NCI-H187 (cell line): ENCODE measurements around the gene FOXP1.

Source experiments
- DNase-seq, 2 experiments: peaks; one replicate each; lab custom pipeline; 2025; lab: John Stamatoyannopoulos, UW

FOXP1 gene

DNA sequence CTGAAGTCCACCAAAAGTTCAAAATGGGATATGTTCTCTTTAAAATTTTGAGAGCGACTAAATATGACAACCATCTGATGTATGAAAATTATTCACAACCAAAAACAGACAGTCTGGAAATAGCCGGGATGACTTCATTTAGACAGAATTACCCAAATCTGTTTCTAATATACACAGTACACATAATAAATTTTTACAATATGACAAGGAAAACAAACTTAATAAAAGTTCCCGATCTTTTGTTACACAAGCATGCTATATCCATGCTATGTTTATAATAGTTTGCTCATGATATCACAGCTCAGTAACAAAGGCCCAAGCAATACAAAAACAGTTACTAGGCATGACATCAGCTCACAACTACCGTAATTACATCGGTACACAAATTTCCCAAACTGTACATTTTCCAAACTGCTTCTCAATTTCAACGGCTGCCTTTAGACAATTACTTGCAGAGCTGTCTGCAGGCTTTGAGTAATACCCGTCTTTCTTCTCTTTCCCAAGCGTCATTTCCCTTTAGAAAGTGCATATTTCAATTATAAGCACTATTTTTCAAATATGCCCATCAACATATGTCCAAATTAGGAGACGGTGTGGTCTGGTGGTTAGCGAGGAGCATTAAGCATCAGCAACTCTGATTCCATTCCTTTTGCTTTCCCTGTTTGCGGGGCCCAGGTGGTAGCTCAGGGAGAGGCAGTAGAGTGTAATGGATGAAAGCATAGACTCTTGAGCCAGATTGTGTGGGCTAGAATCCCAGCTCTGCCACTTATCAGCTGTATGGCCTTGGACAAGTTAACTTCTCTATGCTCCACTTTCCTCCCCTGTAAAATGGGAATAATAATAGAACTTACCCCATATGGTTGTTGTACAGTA, 481.2 kb downstream of the FOXP1 start:
- no peak for DNase-seq

DNA sequence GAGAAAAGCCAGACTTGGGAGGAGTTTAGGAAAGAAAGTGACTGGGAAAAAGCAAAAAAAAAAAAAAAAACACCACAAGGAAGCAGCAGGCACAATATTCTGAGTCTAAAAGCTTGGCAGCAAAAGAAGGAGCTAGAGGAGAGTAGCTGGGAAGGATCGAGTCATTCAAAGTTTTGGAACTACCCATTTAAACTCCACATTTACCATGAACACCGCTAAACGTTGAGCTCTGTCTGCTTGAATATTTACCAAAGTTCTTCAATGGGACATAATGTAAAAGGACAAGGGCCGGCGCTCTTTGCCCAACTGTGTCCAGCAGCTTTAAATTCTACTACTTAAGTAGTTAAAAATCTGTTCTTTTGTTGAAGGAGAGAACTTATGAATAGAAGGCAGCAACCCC, 481.9 kb downstream of the FOXP1 start:
- no peak for DNase-seq

DNA sequence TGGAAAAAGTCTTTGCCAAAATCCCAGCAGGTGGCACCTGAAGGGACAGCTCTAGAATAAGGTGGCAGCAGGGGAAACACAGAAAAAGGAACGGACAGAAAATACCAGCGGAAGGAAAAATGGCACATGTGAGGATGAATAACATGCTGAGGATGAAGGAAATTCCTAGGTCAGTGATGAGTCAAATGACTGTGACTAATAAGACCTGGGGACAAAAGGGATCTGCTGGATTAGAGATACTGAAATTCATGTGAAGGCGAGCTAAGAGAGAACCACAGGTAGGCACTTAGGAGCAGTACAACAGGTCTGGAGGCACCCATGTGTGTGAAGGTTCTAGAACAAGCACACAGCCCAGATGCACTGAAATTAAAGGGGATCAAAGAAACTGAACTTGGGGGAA, 482.5 kb downstream of the FOXP1 start:
- DNase-seq = no peak

DNA sequence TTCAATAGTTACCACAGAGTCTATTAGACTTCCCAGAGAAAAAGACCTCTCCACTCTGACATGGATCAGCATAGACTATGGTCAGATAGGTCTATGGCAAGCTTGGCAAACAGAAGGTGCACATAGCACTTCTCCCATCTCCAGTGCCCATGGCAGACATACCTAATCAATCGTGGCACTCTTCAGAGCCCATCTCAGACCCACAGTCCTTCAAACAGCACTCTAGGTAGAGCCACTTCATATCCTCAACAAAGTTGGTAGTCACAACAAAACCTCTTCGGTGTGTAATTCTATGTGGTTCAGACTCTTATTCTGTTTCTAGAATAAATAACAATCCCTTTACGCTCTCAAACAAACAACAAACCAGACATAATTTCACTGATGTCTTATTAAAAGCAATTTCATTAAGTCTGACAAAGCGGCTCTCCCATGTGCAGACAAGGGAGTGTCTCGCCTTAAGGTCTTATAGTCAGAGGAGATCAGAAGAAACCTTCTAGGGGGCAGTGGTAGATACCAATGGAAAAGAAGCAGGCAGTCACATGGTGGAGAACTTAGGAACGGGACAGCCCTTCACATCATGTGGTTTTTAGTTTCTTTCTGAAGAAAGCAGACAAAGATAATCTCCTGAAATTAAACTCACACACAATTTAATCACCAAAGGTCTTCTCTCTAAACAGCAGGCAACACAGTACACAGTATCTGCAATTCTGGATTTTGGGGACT, 483.4 kb downstream of the FOXP1 start:
- no peak for DNase-seq

DNA sequence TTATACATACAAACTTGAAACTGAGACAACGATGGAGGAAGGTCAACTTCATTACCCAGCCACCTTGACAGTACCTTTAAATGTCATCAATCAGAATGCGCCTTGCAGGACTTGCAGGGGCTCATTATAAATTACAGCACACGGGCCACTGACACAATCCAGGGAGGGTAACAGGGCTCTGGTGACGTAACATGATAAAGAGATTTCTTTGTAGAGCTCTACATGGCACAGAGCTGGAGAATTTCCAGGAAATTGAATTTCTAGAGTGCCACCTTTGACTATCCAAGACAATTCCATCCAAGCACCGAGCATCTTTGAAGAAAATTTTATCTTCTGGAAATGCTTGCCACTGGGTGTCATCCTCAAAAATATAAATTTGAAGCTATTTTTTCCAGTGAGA, 486.0 kb downstream of the FOXP1 start:
- no peak for DNase-seq

DNA sequence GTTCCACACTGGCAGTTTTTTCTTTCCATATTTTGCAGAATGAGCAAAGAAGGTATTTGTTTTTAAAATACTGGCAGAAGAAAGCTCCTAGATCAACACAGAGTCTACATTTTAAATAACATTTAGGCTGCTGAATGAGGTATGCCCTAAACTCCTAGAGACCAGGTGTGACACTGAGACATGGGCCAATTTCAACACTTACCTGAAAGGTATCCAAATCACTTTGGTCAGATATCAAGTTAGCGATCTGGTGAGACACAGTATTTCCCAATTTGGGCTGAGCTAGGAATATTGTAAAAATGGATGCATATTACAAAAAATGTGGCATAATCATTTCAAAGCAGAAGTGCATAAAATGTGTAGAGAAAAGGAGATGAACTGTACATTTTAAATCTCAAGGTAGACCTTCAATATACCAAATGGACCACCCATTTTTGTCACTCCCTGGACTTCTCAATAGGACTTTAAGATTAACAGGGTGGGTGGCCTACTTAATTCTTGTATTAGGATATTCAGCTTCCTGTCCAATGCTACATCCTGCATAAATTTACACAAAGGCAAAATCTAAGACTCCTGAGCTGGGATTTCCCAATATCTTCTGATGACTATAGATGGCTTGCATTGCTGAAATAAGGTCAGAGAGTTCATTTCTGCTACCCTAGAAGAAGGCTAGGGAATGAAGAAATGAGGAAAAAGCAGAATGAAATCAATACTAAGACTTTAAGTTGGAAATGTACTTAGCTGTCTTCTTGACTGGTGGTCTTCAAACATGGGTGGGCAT, 487.8 kb downstream of the FOXP1 start:
- no peak for DNase-seq

DNA sequence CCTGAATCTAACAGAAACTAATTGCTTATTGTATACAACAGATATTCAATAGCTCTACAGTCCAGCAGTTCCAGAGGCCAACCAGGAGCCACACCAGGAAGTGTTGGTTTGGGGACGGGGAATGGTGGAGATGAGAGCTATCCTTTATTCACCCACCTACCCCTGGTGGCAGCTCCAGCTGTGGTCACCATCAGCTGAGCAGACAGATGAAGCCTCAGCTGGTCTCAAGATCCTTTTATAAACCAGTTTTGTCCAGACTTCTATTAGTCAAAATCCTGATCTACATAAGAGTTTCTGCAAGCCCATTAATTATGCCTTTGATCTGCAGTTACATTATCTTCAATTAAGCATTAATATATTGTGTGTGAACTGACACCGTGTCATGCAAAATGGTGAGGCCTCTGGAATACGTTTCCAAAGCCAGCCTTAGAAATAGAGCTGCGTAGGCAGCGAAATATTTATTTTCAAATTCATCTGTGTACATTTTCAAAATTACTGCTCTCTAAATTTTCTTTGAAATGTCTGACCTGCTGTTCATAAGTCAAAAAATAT, 488.8 kb downstream of the FOXP1 start:
- DNase-seq = no peak

DNA sequence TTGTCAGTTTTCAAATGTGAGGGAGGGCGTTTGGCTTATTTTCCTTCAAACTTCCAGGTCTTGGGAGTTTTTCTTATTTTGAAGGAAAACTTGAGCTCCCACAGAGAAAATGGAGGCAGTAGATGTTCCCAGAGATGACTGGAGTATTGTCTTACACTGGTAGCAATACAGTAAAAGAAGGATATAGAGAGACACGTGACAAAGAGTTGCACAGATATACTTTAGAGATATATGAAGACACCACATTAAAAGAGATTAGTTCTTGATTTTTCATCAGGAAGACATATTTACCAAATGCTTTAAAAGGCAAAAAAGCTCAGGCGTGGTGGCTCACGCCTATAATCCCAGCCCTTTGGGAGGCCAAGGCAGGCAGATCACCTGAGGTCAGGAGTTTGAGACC, 490.9 kb downstream of the FOXP1 start:
- no peak for DNase-seq

DNA sequence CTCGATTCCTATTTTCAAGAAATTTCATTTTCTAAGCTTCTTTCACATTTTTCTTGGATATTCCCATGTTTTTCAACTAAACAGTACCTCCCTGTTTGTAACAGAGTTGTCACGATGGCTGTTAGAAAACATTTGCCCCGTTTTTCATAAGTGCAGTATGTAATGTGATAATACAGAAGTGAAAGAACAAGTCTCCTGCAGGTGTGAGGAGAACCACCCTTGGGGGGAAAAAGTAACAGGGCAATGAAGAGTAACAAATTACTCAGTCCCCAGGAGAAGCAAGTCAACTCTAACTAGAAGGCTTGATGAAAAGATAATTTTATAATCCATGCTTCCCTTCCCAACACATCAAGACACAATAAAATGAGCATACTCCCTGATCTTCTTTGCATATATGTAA, 493.3 kb downstream of the FOXP1 start:
- DNase-seq = no peak

DNA sequence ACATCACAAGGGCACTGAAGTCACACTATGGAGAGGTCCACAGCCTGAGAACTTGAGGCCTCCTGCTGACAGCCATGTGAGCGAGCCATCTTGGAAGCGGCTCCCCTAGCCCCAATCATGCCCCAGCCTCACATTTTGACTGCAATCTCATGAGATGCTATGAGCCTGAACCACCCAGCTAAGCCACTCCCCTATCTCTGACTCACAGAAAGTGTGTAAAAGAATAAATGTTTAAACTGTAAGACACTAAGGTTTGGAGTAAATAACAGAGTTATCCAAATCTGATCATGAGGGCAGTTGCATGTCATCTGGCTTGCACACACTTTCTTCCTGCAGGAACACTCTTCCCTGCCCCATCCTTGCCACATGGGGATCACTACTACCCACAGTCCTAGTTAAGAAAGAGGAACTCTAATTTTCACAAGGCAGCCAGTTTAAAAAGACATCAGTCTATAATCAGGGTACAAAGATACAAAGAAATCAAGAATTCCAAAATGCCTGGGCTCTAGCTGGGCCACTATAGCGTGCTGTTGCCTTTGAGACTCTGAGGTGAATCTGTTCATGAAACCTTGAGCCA, 494.2 kb downstream of the FOXP1 start:
- DNase-seq = no peak

DNA sequence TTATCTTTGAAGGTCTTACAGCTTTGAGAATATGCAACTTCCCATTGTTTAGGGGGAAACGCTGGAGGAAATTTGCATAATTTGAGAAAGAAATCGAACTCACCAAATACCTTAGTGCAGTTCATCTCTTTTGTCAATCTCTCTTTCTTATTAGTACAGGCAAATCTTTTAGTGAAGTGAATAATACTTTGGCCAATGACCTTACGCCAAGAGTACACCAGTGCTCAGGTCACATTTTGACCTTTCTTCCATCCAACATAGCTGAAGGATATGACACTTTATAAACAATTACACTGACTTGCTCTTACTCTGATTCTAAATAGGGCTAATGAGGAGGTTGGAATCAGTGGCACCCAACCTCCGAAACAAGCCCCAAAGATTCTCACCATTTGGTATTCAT, 494.8 kb downstream of the FOXP1 start:
- no peak for DNase-seq

DNA sequence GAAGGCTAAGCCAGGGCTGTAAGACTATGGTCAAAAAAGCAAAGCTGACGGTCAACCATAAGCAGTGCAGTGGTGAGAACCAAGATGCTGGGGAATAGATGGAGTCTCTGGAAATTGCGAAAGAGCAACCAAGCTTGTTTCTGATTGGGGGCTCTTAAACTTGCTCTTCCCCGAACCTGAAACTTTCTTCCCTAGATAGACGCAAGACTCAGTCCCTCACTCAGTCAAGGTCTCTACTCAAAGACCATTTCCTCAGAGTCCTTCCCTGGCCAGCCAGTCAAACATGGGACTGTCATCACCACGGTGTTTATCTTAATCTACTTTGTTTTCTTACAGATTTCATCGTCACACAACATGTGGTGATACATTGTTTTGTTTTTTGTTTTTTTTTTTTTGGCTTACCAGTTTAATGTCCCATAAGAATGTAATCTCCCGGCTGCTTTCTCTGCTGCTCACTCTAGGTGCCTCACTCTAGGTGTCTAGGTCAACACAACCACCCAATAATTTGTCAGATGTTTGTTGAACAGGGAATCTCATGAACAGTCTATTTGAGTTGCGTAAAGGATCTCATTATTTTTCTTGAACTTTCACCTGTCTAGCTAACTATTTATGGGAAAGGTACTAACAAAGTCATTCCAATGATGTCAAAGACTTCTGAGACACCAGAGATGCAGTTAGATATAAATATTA, 495.4 kb downstream of the FOXP1 start:
- no peak for DNase-seq

DNA sequence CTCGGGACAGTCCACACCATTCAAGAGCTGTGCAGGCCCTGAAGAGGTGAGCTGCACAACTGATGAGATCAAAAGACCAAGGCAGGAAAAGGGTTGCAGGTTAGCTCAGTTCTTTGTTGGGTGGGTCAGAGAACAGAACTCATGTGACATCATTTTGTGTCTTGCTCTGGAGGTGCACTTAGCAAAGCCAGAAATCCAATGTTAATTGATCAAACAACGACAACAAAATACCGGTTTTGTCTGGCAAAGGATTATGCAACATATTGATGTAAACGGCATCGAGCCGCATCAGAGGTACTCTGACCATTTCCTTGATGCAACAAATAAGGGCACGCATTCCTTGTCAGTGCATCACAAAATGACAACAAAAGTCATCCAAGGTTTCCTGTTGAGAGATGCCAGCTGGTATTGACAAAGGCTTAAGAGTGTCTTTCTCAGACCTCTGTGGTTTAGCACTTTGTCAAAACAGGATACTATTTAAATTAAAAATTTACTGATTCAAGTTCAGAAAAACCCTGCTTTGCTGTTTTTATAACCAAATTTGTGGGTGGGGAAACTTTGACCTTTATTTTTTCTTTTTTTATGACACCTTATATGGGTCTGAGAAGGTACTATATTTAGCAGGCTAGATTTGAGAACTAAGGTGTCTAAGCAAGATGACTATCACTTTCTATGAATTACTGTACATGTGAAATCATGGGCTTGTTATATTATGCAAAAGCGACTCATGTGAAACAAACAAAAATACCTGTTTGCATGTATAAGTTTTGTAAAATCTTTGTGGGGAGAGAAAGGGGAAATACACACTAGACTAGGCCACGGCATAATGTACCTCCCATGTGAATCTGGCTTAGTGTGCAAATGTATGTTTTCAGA, 496.1 kb downstream of the FOXP1 start:
- DNase-seq = no peak

DNA sequence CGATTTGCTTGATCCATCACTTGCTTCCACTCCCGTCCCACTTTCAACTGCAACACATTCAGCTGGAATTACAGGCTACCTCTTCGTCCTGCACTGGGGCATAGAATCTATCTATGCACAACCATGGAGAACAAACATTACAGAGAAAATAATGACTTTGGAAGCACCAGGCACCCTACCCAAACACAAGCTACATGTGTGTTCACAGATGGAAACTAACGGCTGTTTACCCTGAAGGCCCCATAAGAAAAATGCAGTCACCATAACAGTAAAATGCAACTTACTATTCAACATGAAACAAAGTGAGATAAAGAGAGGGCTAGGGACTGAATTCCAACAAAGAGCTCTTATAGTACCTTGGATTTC, 496.8 kb downstream of the FOXP1 start:
- DNase-seq = no peak

DNA sequence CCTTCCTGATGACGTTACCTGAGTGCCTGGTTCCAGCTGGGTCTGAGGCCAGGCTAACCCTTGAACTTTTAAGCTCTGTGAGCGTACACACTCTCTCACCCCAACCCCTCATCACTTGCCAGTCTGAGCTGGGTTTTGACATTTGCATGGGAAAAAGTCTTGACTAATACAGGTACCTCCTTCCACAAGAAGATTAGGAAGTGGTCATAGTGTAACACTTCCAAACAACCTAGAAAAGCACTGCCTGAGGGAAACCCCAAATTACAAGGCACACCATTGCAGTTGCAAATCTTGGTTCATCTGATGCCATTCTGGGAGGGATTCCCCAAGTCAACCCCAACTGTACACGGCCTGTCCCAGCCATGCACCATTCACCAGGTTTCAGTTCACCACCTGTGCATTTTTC, 499.8 kb downstream of the FOXP1 start:
- DNase-seq = no peak

DNA sequence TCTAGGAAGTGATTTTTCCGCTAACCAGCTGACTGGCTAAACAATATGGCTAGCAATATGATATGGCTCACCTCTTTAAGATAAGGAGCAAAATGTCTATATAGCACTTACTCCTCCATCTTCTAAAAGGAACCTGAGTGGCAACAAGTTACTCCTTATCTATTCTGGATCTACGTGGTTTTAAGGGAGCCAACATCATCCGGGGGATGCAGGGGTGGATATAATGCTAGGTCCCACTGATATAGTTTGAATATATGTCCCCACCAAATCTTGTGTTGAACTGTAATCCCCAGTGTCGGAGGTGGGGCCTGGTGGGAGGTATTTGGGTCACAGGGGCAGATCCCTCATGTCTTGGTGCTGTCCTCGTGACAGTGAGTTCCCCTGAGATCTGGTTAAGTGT, 500.7 kb downstream of the FOXP1 start:
- no peak for DNase-seq

DNA sequence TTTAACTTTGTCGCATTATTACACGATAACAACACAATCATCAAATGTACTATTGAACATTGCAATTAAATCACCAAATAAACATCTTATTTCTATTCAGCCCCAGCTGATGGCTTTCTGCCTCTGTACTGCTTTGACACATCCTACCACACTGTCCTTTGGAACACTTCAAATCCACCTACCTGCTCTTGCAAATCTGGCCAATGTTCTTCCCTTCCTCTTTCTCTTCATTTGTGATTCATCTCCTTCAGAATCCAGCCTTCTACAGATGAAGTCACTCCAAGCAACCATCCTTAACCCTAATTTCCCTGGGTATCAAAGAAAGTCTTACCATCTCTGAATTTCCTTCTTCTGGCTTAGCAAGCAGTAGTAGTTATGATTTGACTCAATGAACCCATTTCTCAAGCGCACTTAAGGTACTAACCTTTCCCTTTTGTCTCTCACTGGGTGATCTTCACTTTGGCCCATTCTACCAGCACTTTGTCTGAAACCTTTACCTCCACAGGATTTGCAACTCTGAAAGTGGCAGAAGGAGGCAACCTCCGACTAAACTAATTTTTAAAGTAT, 502.9 kb downstream of the FOXP1 start:
- no peak for DNase-seq

DNA sequence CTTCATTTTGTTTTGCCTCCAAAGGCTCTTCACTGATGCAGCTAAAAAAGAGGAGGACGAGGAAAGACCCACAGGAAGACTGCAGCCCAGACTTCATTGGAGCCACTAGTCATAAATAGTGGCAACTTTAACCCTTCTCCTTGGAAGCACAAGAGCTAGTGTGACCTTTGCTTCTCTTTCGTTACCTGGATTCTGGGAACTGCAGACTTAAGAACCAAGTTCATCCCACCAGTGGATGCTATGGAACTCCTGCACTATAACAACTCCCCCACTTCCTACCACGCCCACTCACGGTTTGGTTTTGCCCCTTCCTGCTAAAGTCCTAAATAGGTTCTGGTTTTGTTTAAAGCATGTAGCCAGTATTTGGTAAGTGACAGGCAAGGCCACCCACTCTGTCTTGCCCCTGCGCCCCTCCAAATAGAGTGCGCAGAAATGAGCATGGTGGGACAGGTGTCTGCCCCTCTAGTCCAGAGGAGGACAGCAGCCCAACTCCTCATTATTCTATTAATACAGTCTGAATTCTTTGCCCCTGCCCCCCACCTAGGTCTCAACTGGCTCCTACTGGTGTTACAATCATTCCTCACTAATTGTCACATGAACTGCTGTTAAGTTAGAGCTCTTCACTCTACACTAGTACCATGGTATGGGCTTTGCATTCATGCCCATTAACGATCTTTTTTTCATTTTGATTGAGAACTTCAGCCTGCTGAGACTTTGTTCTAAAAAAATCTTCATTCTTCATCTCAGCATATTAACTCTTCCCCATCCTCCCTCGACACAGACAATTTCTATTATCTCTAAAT, 504.6 kb downstream of the FOXP1 start:
- no peak for DNase-seq

DNA sequence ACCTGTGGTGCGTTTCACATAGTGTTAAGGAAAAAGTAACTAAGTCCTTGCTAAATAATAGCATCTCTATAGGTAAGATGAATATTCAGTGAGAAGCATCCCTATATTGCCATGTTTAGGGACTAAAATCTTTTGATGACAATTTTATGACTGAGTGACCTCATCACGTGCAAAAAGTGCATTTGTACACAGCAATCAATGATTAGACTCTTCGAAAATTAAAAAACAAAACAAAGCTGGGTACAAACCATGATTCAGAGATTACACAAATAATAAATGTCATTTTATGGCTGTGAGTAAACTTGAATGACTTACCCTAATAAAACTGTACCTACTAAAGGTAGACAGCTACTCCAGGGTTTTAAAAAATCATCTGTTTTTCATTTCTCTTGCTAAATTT, 505.3 kb downstream of the FOXP1 start:
- no peak for DNase-seq
